Activated T-cell treated with anti-CD3 and anti-CD28 coated beads for 24 hours (primary cell): ENCODE data around the gene COL4A1.
A peak's percentile ranks its signal among the peaks of the same experiment; 100 is the strongest.

ENCODE experiments used
- DNase-seq: peaks from one replicate; pipeline ENCODE4 v3.0.0-alpha.2; 2020; ENCODE audit warnings: low read depth

Gene COL4A1

GRCh38 chr13:110158226-110158625 lies 148.7 kb downstream of the COL4A1 start:
- no peak for DNase-seq

GRCh38 chr13:110157718-110158117 lies 149.2 kb downstream of the COL4A1 start:
- DNase-seq, result no peak

DNA sequence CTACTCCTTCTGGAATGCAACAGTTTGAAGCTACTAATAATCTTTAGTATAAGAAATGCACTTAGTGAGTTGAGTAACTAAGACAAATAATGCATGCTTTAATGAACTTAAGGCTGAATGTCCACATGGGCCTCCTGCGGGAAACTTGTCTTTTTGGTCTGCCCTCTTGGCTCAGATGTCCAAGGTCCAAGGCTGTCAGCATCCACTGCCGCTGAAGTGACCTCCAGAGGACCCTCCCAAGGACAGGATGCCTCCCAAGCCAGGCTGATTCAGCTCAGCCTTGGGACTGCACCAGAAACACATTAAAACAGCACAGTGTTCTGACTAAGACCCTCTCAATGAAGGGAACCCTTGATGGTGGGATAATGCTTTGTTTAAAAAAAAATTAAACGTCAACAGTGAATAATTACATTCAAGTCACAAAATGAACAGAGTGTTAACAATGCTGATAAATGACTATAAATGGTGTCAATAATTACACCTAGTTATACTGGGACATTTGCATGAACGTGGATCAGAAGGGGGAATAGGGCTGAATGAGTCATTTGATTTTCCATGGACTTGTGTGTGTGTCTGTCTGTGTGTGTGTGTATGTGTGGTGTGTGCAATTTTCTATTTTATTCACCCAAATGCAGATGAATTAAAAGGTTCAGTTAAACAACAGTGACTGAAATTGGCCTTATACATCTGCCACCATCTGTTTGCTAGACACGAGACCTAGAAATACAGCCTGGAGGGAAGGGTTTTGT lies 150.5 kb downstream of the COL4A1 start:
- no peak for DNase-seq

- no peak for DNase-seq
Observed at GRCh38 chr13:110155072-110155471, 151.9 kb downstream of the COL4A1 start.

DNA sequence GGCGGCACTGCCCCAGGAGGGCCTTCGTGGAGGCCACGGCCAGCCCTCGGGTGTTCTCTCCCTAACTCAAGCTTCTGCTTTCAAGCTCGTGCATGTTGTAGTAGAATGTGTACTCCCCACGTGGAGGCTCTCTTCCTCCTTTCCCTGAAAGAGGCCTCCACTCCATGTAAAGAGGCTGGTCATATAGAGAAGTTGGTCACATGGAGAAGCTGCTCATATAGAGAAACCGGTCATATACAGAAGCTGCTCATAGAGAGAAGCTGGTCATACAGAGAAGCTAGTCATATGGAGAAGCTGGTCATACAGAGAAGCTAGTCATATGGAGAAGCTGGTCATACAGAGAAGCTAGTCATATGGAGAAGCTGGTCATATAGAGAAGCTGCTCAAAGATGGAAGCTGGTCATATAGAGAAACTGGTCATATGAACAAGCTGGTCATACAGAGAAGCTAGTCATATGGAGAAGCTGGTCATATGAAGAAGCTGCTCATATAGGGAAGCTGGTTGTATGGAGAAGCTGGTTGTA lies 152.5 kb downstream of the COL4A1 start:
- no peak for DNase-seq

DNA sequence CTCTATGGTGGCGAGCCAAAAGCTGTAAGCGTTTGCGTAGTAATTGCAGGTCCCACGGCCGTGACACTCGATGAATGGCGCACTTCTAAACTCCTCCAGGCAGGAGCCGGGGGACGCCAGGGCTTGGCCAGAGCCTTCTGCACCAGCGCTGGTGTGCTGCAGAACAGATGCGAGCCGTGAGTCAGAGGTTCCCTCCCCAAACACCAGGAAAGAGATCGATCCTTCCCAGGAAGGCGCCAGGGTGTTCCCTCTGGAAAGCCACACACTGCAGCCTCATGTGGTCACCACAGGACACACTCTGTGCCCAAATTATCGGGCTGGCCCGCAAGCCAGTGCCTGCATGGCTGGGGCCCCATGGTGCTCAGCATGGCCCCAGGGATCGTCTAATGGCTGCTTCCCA lies 154.6 kb downstream of the COL4A1 start:
- DNase-seq, result no peak

DNA sequence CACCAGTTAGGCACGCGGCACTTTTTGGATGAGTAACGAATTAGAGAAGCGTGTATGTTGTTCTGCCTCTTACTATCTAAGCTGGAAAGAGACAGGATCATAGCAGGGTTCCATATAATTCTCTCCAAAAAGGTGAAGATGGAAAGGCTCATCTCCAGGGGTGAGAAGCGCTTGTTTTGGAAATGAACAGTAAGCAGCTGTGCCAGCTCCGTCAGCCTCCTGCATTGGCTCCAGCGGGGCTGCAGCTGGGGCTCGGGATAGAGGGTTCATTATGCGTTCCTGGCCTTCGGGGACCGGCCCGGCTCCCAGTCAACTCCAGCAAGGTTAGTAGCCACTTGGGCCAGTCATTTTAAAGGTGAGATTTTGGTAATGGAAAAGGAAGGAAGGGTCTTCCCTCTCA lies 155.5 kb downstream of the COL4A1 start:
- DNase-seq, result no peak

DNA sequence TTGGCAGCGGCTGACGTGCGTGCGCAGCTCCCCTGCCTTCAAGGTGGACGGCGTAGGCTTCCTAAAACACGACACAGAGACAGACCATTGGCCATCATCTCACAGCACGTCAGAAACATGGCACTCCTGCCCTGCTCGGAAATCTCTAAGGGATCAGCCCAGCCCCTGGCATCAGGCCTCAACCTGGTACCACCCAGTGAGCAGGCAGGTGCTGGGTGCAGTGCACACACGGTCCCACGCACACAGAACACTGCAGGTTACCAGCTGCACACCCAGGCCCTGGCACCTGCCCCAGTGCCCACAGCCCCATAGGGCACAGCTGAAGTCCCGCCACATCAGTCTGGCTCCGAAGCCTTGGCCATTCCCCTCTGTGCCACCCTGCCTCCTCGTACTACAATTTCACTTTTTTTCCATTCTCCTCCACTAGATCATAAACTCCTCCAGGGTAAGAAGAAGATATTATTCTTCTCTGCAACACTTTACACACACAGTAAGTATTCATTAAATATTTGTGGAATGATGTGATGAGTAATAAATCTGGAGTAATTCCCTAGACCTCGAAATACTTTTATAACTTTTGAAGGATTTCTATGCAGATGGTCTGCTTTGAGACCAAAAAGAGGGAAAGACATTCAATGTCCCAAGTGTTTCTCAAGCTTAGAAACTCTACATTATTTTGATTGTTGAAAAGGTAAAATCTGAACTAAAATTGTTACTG lies 156.4 kb downstream of the COL4A1 start:
- no peak for DNase-seq

DNA sequence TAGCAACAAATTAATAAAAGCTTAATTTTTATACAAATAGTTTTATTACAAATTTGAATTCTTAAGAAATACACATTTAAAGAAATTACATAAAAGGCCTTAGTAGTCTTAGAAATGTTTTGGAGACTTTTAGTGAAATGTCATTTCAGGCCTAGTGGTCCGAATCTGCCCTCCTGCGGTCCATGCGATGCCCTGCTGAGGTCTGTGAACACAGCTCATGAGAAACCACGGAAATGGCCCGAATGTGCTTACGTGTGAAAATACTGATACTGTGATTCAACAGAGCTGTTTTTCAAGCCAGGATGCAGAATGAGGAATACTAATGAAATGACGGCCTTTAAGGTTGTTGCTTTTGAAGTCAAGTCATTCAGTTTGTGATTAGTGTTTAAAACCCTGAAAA lies 157.9 kb downstream of the COL4A1 start:
- no peak for DNase-seq

- DNase-seq, result no peak
Observed at GRCh38 chr13:110140099-110140498, 166.9 kb downstream of the COL4A1 start.

- no peak for DNase-seq
Observed at GRCh38 chr13:110138700-110139036, 168.3 kb downstream of the COL4A1 start.

DNA sequence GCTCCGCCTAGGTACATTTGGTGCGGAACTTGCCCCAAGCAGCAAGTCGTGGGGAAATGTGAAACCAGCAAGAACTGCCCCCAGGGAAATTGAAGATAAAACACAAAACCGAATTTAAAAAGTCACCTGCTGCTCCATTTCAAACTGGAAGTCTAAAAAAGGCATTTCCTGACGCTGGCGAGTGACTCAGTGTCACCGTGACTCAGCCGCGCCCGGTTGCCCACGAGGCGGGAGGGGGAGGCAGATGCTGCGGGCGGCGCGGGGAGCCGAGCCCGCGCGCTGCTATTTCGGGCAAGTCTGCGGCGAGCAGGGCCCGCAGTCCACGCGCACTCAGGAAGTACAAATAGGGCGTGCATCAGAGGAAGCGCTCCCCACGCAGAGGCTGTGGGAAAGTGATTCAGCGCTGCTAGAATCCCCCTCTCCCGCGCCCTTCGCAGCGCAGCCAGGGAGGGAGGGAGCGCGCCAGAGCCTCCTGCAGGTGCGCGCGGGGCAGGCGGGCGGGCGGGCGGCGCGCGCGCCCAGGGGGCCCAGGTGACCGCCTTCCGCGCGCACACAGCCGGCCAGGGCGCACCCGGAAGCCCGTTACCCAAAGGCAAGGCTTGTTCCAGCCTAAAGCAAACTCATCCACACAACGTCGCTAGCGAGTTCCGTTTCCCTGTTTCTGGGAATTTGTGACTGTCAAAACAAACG lies 168.8 kb downstream of the COL4A1 start:
- DNase-seq, result peak; percentile 70

- DNase-seq, result no peak
Observed at GRCh38 chr13:110137680-110138009, 169.3 kb downstream of the COL4A1 start.

DNA sequence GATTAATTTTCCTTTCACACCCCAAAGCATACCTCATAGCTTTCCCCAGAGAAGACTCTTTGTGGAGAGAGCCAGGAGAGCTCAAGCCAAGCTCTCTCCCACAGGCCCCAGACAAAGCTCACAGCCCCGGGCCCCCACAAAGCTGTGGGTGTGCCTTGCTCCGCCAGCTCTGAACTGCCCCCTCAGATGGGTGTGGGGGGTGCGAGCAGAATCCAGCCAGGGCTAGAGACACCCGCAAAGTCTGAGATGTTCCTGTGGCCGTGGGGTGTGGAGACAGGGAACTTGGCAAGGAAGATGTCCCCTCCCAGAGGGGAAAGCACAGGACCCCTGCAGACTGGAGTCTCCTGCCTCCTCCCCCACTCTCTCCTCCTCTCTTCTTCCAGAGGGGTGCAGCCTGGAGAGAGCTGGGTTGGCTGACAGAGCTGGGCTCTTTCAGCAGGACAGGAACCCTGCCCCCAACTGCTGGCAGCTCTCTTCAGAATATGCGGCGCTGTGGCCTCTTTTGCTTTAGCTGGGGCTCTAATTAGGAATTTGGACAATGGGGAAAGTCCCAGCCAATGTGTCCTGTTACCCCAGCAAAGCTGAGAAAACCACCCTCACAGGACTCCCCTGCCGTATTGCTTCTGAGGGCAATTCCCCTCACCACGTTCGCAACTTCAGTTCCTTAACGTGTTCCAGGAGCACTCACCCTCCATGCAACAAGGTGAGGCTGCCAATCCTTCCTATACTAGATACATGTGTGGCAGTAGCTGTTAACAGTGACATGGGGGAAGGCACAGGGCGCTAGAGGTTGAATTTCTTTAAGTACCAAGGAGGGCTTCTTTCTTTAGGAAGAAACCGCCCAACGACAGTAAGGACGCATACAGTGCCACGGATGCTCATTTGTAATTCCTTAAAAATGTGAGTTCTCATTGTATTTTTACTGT lies 170.0 kb downstream of the COL4A1 start:
- DNase-seq, result no peak

DNA sequence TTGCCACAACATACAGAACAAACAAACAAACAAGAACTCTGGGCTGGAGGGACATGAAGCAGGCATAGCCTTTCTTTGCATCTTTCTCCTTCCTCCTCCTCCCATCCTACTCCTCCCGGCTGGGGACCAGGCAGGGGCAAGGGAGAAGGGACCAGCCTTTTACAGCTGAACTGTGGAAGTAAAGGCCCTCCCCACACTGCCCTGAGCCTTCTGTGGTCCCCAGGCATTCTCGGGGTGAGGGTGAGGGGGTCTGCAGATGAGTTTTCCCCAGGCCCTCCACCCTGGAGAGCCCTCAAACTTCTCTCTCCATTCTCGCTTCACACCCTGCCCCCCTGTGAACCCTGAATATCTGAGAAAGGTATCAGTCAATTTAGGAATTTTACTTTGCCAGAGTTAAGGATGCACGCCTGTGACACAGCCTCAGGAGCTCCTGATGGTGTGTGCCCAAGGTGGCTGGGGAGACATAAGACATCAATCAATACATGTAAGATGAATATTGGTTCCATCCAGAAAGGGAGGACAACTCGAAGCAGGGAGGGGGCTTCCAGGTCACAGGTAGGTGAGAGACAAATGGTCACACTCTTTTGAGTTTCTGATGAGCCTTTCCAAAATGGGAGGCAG lies 170.9 kb downstream of the COL4A1 start:
- DNase-seq, result no peak

- DNase-seq, result no peak
Observed at GRCh38 chr13:110134801-110135200, 172.2 kb downstream of the COL4A1 start.

GRCh38 chr13:110133425-110134235 lies 173.3 kb downstream of the COL4A1 start:
- DNase-seq, result no peak

DNA sequence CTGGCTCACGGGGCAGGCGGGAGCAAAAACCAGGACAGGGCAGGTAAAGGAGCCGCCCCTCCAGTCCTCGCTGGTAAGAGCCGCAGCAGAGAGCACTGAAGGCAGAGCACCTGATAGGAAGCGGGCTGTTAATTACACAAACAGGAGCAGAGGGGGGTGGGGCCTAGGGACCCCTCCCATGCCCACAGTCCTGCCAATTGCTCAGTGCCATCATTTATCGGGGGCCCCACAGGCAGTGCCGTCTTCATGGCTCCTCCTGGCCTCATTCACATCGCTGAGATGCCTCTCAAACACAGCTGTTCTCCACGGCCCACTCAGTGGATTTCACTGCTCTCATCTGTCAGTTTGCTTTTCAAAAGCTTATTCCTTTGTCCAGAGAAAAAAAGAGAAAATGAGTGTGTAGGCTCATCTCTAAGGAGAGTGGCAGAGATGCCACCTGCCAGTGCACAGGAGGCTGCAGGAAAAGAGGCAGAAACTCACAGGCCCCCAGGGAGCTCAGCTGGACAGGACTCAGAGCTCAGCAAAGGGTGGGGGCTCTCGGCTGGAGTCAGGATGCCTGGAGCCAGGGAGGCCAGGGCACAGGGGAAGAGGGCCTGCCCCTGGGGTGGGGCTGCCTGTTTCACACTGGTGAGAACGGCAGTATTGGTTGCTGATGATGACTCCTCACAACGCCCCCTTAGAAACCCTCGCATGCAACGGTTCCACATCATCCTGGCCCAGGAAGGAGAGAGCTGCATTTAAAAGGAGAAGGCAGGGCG lies 174.6 kb downstream of the COL4A1 start:
- DNase-seq, result no peak

- DNase-seq, result no peak
Observed at GRCh38 chr13:110131424-110131823, 175.5 kb downstream of the COL4A1 start.

DNA sequence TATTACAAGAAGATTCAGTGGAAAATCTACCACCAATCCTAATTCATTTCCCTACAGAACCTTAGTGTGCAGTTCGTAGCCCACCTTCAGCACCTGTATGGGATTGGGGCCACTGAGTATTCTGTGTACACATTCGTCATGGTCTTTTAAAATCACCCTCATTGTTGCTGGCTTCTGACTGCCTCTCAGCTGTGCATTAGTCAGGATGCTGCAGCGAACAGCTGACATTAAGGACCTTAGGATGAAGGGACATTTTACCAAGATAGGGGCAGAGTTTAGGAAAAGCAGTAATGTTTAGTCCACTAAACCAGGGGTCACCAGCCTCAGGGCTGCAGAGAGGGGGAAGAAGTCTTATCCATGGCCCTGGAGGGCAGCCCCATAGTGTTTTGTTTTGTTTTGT lies 176.5 kb downstream of the COL4A1 start:
- no peak for DNase-seq
